ENCODE measurements around the gene COLQ. TPM values are rescaled to one million over a fixed set of nuclear protein-coding genes. Genes with fewer than 3 reads are reported as not detected.

The COLQ gene
- total and polyA plus RNA-seq, 11 donors, result 2.1 to 33.0 (median 10.7) TPM

DNA sequence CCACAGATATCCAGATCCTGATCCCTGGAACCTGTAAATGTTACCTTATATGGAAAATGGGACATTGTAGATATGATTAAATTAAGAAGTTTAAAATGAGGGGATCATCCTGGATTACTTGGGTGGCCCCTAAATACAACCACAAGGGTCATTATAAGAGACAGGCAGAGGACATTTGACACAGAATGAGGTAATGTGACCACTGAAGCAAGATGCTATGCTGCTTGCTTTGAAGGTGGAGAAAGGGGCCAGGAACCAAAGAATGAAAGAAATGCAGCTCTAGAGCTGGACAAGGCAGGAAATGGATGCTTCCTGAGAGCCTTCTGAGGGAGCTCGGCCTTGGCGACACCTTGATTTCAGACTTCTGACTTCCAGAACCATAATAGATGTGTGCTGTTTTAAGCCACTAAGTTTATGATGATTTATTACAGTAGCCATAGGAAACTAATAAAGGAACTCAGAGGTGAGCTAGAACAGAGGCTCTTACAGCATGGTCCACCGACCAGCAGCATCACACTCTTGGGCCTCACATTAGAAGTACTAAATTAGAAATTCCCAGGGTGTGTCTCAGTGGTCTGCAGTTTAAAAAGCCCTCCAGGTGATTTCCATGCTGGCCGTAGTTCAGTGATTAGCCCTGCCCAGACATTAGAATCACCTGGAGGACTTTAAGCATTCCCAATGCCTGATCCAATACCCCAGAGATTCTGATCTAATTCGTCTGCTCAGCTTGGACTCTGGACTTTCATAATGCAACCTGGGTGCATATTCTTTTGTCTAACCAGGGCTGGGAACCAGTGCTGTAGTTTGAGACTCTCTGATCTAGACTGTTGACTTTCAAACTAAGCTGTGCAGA, 7.5 kb downstream of the COLQ start:
- TF ChIP-seq, protein P1, sequence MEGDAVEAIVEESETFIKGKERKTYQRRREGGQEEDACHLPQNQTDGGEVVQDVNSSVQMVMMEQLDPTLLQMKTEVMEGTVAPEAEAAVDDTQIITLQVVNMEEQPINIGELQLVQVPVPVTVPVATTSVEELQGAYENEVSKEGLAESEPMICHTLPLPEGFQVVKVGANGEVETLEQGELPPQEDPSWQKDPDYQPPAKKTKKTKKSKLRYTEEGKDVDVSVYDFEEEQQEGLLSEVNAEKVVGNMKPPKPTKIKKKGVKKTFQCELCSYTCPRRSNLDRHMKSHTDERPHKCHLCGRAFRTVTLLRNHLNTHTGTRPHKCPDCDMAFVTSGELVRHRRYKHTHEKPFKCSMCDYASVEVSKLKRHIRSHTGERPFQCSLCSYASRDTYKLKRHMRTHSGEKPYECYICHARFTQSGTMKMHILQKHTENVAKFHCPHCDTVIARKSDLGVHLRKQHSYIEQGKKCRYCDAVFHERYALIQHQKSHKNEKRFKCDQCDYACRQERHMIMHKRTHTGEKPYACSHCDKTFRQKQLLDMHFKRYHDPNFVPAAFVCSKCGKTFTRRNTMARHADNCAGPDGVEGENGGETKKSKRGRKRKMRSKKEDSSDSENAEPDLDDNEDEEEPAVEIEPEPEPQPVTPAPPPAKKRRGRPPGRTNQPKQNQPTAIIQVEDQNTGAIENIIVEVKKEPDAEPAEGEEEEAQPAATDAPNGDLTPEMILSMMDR (IDR thresholded peaks at IDR 0.05), result no peak
- 80 to 86% (median 83%) methylated on average over 4 to 5 of the region's 5 CpGs for WGBS, 4 donors
- ATAC-seq (no peak), DNase-seq (no peak)
- no peak overlapping the region for H3K27ac ChIP-seq
- H3K4me1 ChIP-seq, result peaks cover 0 to 39% (median 13%) of the 10 kb centered on the region in 12 donors
- H3K9me3 ChIP-seq, result no peaks in the 10 kb centered on the region
- intact Hi-C loops (cut with DNase I), result no loop called here
- H3K4me3 ChIP-seq, result no peak overlapping the region
- no peaks in the 10 kb centered on the region for H3K27me3 ChIP-seq
- H3K36me3 ChIP-seq, result no peaks in the 10 kb centered on the region

DNA sequence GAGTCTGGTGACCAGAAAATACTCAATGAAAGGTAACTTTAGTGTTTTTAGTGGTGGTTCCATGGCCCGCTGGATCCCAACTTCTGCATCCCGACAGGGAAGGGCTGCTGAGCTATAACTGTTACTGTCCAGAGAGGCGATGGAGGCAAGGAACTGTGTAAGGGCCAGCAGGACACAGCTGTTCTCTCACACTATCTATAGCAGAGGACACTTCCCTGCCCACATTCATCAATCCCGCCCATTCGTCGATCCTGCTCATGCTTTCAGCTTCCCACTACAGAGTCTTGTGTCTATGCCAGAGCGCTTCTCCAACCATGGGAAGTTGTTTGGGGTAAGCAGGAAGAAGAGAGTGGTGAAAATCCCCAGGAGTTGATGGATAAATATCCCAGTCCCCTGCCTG, 8.4 kb downstream of the COLQ start:
- Histone ChIP-seq H3K9me3 (no peaks in the 10 kb centered on the region), H3K36me3 (no peaks in the 10 kb centered on the region), H3K27ac (no peak overlapping the region), H3K27me3 (no peaks in the 10 kb centered on the region), H3K4me1 (peaks cover 0 to 37% (median 13%) of the 10 kb centered on the region in 12 donors), H3K4me3 (no peak overlapping the region)
- 83 to 84% (median 84%) methylated on average over 7 of the region's 7 CpGs for whole genome bisulfite sequencing, 4 donors
- TF ChIP-seq, protein P1 (IDR thresholded peaks at IDR 0.05), result no peak
- no peak for TF ChIP-seq POLR2A (IDR thresholded peaks at IDR 0.05)
- ATAC-seq (no peak), DNase-seq (no peak)
- intact Hi-C loops (cut with DNase I), result no loop called here

DNA sequence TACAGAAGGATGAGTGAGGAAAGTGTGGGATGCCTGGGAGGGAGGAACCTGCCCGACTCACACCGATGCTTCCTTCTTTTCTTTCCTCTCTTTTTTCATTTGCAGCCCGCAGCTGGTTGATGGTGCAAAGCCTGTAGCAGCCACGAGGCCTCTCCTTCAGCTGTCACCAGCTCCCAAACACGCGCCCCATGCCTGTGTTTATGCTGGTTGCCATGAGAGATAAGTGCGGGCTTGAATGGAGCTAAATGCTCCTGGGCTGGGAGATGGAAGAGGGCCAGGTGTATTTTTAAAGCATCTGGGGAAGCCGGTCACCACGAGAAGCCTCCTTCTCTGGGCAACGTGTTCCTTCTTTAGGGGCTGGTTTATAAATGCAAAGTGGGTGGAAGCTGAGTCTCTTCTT, 9.3 kb downstream of the COLQ start:
- Histone ChIP-seq H3K4me3 (no peak overlapping the region), H3K9me3 (no peaks in the 10 kb centered on the region), H3K27ac (peak overlapping the region in 7 of 12 donors; percentile 4 to 73 (median 55)), H3K4me1 (peaks cover 0 to 37% (median 13%) of the 10 kb centered on the region in 12 donors), H3K36me3 (no peaks in the 10 kb centered on the region), H3K27me3 (no peaks in the 10 kb centered on the region)
- DNase-seq, result peak; percentile 69 to 89 (median 81)
- no peak for TF ChIP-seq POLR2A (IDR thresholded peaks at IDR 0.05)
- TF ChIP-seq, protein P1 (IDR thresholded peaks at IDR 0.05), result no peak
- 16 to 26% (median 23%) methylated on average over 10 of the region's 10 CpGs for whole genome bisulfite sequencing, 4 donors
- intact Hi-C loops (cut with DNase I), result no loop called here
- peak; percentile 96 to 98 (median 97) for ATAC-seq

DNA sequence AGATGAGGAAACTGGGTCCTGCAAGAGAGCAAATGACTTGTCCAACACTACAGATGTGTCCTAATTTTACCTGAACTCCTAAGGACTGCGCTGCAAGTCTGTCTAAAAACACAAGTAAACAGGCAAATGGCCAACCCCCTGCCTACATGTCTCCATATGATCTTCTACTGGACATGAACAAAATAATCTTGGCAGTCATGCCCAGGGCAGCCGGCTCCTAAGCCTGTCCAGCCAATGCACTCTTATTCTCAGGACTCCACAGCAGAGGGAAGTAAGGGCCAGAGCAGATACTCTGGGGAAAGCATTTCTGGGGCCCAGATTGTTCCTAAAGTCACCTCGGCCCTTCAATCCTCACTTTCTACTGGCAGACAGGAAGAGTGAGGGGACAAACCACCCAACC, 10.3 kb downstream of the COLQ start:
- H3K4me3 ChIP-seq, result no peak overlapping the region
- TF ChIP-seq POLR2A (IDR thresholded peaks at IDR 0.05), result no peak
- TF ChIP-seq, protein P1 (IDR thresholded peaks at IDR 0.05), result no peak
- no peaks in the 10 kb centered on the region for H3K36me3 ChIP-seq
- H3K27me3 ChIP-seq, result no peaks in the 10 kb centered on the region
- intact Hi-C loops (cut with DNase I), result no loop called here
- H3K27ac ChIP-seq, result peak overlapping the region in 1 of 12 donors; percentile 73
- ATAC-seq, result no peak
- 92 to 96% (median 93%) methylated on average over 3 of the region's 3 CpGs for WGBS, 4 donors
- H3K9me3 ChIP-seq, result no peaks in the 10 kb centered on the region
- peaks cover 0 to 37% (median 13%) of the 10 kb centered on the region in 12 donors for H3K4me1 ChIP-seq
- no peak for DNase-seq

All from heart left ventricle (tissue), 16 donors.